GM23248 (cell line): ENCODE data around the gene SMG5.

ENCODE experiments used
- EZH2 ChIP-seq: fragments of 200-600 bp; sonication (generic); IDR thresholded peaks from 2 replicates; pipeline ENCODE4 v1.6.1; 2018; ENCODE audit warnings: antibody characterized with exemption, mild to moderate bottlenecking; ENCODE audit not compliant: insufficient read depth, poor library complexity, severe bottlenecking
- EZH2phosphoT487 ChIP-seq: fragments of 200-600 bp; sonication (generic); IDR thresholded peaks from 2 replicates; pipeline ENCODE4 v1.6.1; 2018; ENCODE audit warnings: antibody characterized with exemption, moderate library complexity, mild to moderate bottlenecking, low read depth; ENCODE audit not compliant: insufficient read depth

- TF ChIP-seq EZH2 (no peak), EZH2phosphoT487 (no peak)
These were observed 68.4 kb downstream of the SMG5 start for GRCh38 chr1:156214024-156214748.
